H1 (cell line): Measurements from ENCODE around the gene LRP3. TPM values are rescaled to one million over a fixed set of nuclear protein-coding genes. Genes with fewer than 3 reads are reported as not detected.

Experiments used
- CTCF ChIA-PET: fragments of 300-600 bp; sonication (Branson Sonifier 250); formaldehyde crosslinking; loops from one replicate; lab custom pipeline; 2021; ENCODE audit not compliant: partially characterized antibody; lab: Charles Lee
- POLR2A ChIA-PET: fragments of 300-600 bp; sonication (Branson Sonifier 250); formaldehyde crosslinking; loops from one replicate; lab custom pipeline; 2021; ENCODE audit warnings: inconsistent platforms; ENCODE audit not compliant: partially characterized antibody; lab: Charles Lee
- DNase-seq, 2 experiments: peaks; one replicate each; pipeline versions ENCODE4 v3.0.0 to v3.0.0-alpha.2; 2010 to 2022; ENCODE audit warnings: low spot score in 2 of 2, low read depth in 1 of 2, mixed read lengths in 1 of 2
- FAIRE-seq: peaks from 2 replicates; lab custom pipeline; 2011; peaks lifted over from hg19 to GRCh38; lab: Jason Lieb, UNC
- H2AFZ ChIP-seq: 2 replicates; pipeline ENCODE4 v1.8.1; 2012; ENCODE audit warnings: low read length, inconsistent platforms
- H2AK5ac ChIP-seq: 2 replicates; pipeline ENCODE4 v1.6.1; 2013; ENCODE audit warnings: low read depth, low read length
- H2BK120ac ChIP-seq: replicated peaks from 2 replicates; pipeline ENCODE3; 2013; ENCODE audit warnings: low read depth, low read length, inconsistent platforms
- H2BK12ac ChIP-seq: 2 replicates; pipeline ENCODE4 v1.6.1; 2013; ENCODE audit warnings: low read depth, low read length
- H2BK15ac ChIP-seq: 2 replicates; pipeline ENCODE4 v1.6.1; 2013; ENCODE audit warnings: low read length
- H2BK20ac ChIP-seq: 2 replicates; pipeline ENCODE4 v1.6.1; 2013; ENCODE audit warnings: low read length
- H2BK5ac ChIP-seq: 2 replicates; pipeline ENCODE4 v1.6.1; 2013; ENCODE audit warnings: low read depth, low read length
- H3K14ac ChIP-seq: 2 replicates; pipeline ENCODE4 v1.6.1; 2013; ENCODE audit warnings: inconsistent platforms; ENCODE audit not compliant: insufficient read length
- H3K18ac ChIP-seq: 2 replicates; pipeline ENCODE4 v1.6.1; 2013; ENCODE audit warnings: low read length; ENCODE audit errors: extremely low read depth
- H3K23ac ChIP-seq: 2 replicates; pipeline ENCODE4 v1.6.1; 2013; ENCODE audit warnings: inconsistent platforms; ENCODE audit not compliant: insufficient read length
- H3K23me2 ChIP-seq: 2 replicates; pipeline ENCODE4 v1.6.1; 2013; ENCODE audit warnings: low read depth, low read length
- H3K27ac ChIP-seq: 2 replicates; pipeline ENCODE4 v1.6.1; 2011; ENCODE audit warnings: low read depth, low read length, inconsistent platforms
- H3K27me3 ChIP-seq, 4 experiments: replicated peaks in 1 of 4; 1 replicate in 1 of 4; 2 replicates in 3 of 4; pipeline versions ENCODE4 v1.6.1 to v1.8.1; 2011 to 2013; ENCODE audit warnings: low read length in 3 of 4, mild to moderate bottlenecking in 3 of 4, inconsistent platforms in 2 of 4, mixed read lengths in 2 of 4, moderate library complexity in 1 of 4; ENCODE audit not compliant: control insufficient read depth in 3 of 4, insufficient read depth in 3 of 4; ENCODE audit errors: extremely low read depth in 1 of 4
- H3K36me3 ChIP-seq, 4 experiments: 2 replicates each; pipeline versions ENCODE4 v1.6.1 to v1.8.1; 2011 to 2013; ENCODE audit warnings: mild to moderate bottlenecking in 4 of 4, low read length in 3 of 4, moderate library complexity in 2 of 4, control low read depth in 1 of 4, inconsistent platforms in 1 of 4; ENCODE audit not compliant: insufficient read depth in 4 of 4, control insufficient read depth in 2 of 4
- H3K4ac ChIP-seq: replicated peaks from 2 replicates; pipeline ENCODE3; 2013; ENCODE audit warnings: low read length, low read depth, mixed read lengths, inconsistent platforms; ENCODE audit not compliant: insufficient read length
- H3K4me1 ChIP-seq, 4 experiments: replicated peaks in 1 of 4; 1 replicate in 1 of 4; 2 replicates in 3 of 4; pipeline versions ENCODE4 v1.6.1 to v1.8.1; 2011 to 2013; ENCODE audit warnings: low read length in 3 of 4, inconsistent platforms in 2 of 4, mixed read lengths in 1 of 4; ENCODE audit not compliant: insufficient read depth in 4 of 4, control insufficient read depth in 3 of 4
- H3K4me2 ChIP-seq, 2 experiments: 2 replicates each; pipeline versions ENCODE4 v1.6.1 to v1.8.1; 2011 to 2013; ENCODE audit warnings: low read depth in 2 of 2, low read length in 2 of 2, control low read depth in 1 of 2, inconsistent platforms in 1 of 2, mild to moderate bottlenecking in 1 of 2; ENCODE audit not compliant: insufficient read depth in 1 of 2
- H3K4me3 ChIP-seq, 4 experiments: fragments of 200-600, 300-600 bp in 1 of 4; sonication (generic), shearing (Covaris generic), sonication (Bioruptor Twin) in 1 of 4; 2 replicates each; pipeline versions ENCODE4 v1.5.1 to v1.8.1; 2011 to 2016; ENCODE audit warnings: low read length in 4 of 4, low read depth in 3 of 4, control low read depth in 2 of 4, inconsistent platforms in 2 of 4, mild to moderate bottlenecking in 2 of 4, mixed read lengths in 1 of 4, moderate library complexity in 1 of 4; ENCODE audit not compliant: insufficient read depth in 2 of 4; ENCODE audit errors: extremely low read depth in 1 of 4
- H3K56ac ChIP-seq: replicated peaks from 2 replicates; pipeline ENCODE3; 2013; ENCODE audit warnings: low read depth, mild to moderate bottlenecking, mixed read lengths, low read length, inconsistent platforms; ENCODE audit not compliant: insufficient read length
- H3K79me1 ChIP-seq: 2 replicates; pipeline ENCODE4 v1.6.1; 2013; ENCODE audit warnings: low read depth, low read length, control low read depth
- H3K79me2 ChIP-seq, 2 experiments: 2 replicates each; pipeline versions ENCODE4 v1.6.1 to v1.8.1; 2012 to 2013; ENCODE audit warnings: low read length in 2 of 2, mild to moderate bottlenecking in 2 of 2, inconsistent platforms in 1 of 2; ENCODE audit not compliant: insufficient read depth in 2 of 2, control insufficient read depth in 1 of 2
- H3K9ac ChIP-seq, 4 experiments: replicated peaks in 1 of 4; 1 replicate in 1 of 4; 2 replicates in 3 of 4; pipeline versions ENCODE4 v1.6.1 to v1.8.1; 2011 to 2013; ENCODE audit warnings: low read depth in 3 of 4, low read length in 3 of 4, control low read depth in 2 of 4, mild to moderate bottlenecking in 2 of 4, moderate library complexity in 2 of 4, inconsistent platforms in 1 of 4; ENCODE audit errors: extremely low read depth in 1 of 4
- H3K9me3 ChIP-seq, 2 experiments: 2 replicates each; pipeline versions ENCODE4 v1.6.1 to v1.8.1; 2012 to 2013; ENCODE audit warnings: mild to moderate bottlenecking in 2 of 2, moderate library complexity in 2 of 2, control low read depth in 1 of 2, inconsistent platforms in 1 of 2, low read depth in 1 of 2, low read length in 1 of 2, mixed read lengths in 1 of 2; ENCODE audit not compliant: insufficient read depth in 2 of 2
- H4K20me1 ChIP-seq, 2 experiments: replicated peaks in 1 of 2; 2 replicates each; pipeline versions ENCODE3 to v1.8.1; 2011 to 2013; ENCODE audit warnings: inconsistent platforms in 2 of 2, low read length in 2 of 2, mild to moderate bottlenecking in 1 of 2; ENCODE audit not compliant: insufficient read depth in 2 of 2, control insufficient read depth in 1 of 2
- H4K5ac ChIP-seq: 2 replicates; pipeline ENCODE4 v1.6.1; 2013; ENCODE audit warnings: low read length, low read depth, mixed read lengths, inconsistent platforms; ENCODE audit not compliant: insufficient read length
- H4K8ac ChIP-seq: 2 replicates; pipeline ENCODE4 v1.8.0; 2013; ENCODE audit warnings: mild to moderate bottlenecking, moderate library complexity, low read length, inconsistent platforms; ENCODE audit not compliant: insufficient read depth; ENCODE audit errors: extremely low read depth
- H4K91ac ChIP-seq: replicated peaks from 2 replicates; pipeline ENCODE3; 2013; ENCODE audit warnings: low read length, mixed read lengths, inconsistent platforms; ENCODE audit not compliant: insufficient read length
- ASH2L ChIP-seq: fragments of 200-600, 300-600 bp; sonication (generic); IDR thresholded peaks from one replicate; pipeline ENCODE4 v1.7.1; 2017; ENCODE audit warnings: low read length
- BCL11A ChIP-seq, 2 experiments: IDR thresholded peaks; one replicate each; pipeline ENCODE4 v1.6.1; 2011; ENCODE audit warnings: low read depth in 2 of 2, low read length in 2 of 2, mild to moderate bottlenecking in 2 of 2
- CHD2 ChIP-seq: IDR thresholded peaks from 2 replicates; pipeline ENCODE4 v1.6.1; 2012; ENCODE audit warnings: low read length, improper control_type of control experiment
- HDAC2 ChIP-seq, 2 experiments: fragments of 300-600 bp in 1 of 2; sonication (generic) in 1 of 2; IDR thresholded peaks; 2 replicates each; pipeline ENCODE4 v1.6.1; 2011 to 2012; ENCODE audit warnings: low read depth in 2 of 2, low read length in 2 of 2, mild to moderate bottlenecking in 2 of 2, moderate library complexity in 2 of 2, borderline replicate concordance in 1 of 2, inconsistent platforms in 1 of 2
- RBBP5 ChIP-seq: IDR thresholded peaks from 2 replicates; pipeline ENCODE4 v1.7.1; 2012; ENCODE audit warnings: low read depth, mild to moderate bottlenecking, inconsistent platforms, low read length, moderate library complexity, borderline replicate concordance
- RFX5 ChIP-seq: IDR thresholded peaks from 2 replicates; pipeline ENCODE4 v1.6.1; 2011; ENCODE audit warnings: low read depth, low read length, improper control_type of control experiment, borderline replicate concordance
- SUZ12 ChIP-seq: fragments of 200-600 bp; sonication (generic); IDR thresholded peaks from 2 replicates; pipeline ENCODE4 v1.6.1; 2012; ENCODE audit warnings: mild to moderate bottlenecking, inconsistent platforms, low read length, moderate library complexity, mixed read lengths
- WGBS, 2 experiments: shearing (Covaris generic) in 1 of 2; methylation state at CpG; one replicate each; pipeline versions ENCODE4 v1.1.6 to v1.1.7; 2013 to 2015; ENCODE audit warnings: low lambda C conversion rate in 2 of 2, mixed read lengths in 2 of 2, inconsistent platforms in 1 of 2, low coverage in 1 of 2, missing lambda C conversion rate in 1 of 2; ENCODE audit not compliant: insufficient replicate concordance in 2 of 2, insufficient coverage in 1 of 2, insufficient read length in 1 of 2; ENCODE audit errors: extremely low coverage in 1 of 2, missing lambda C conversion rate in 1 of 2; 5-methylcytosine and 5-hydroxymethylcytosine counted together
- polyA plus RNA-seq, 7 experiments: library from polyadenylated mRNA; depleted of rRNA in 3 of 7; stranded (reverse) in 5 of 7; unstranded in 2 of 7; fragments of >200 nt in 5 of 7; fragments of 200-250 nt in 2 of 7; gene quantifications; 1 replicate in 5 of 7; 2 replicates in 1 of 7; 4 replicates in 1 of 7; pipeline versions ENCODE4 v1.2.1 to v1.2.3, GENCODE V29; 2011 to 2013; ENCODE audit warnings: missing spikeins in 2 of 7, mixed read lengths in 2 of 7
- total RNA-seq: library from RNA; stranded (reverse); fragmentation: NEBNext Ultra II Directional; extraction: Animal tissue kit (Norgen Biotek cat#: 25700); gene quantifications from 2 replicates; pipeline ENCODE4 v1.2.1, GENCODE V29; 2021

Gene LRP3
- total and polyA plus RNA-seq, 2 of the 8 experiments (the other 6 are each of a cell fraction or from before 2014, with no cell fraction given), result 30.3 to 33.7 TPM

DNA sequence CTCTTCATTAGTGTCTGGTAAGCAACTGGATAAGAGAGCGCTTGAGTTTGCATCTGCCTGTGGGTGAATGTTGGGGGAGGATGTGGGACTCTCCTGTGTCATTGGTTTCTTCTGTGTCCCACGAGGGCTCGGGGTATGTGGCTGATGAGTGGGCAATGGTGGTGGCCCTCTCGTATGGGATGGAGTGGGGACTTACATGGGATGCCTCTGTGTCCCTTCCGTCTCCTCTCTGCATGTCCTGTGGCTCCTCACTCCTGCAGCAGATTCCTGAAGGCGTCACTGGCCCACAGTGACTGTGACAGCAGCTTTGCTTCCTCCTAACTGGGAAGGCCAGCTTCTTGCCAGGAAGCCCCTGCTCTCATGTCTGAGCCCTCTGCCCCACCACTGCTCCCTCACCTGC is 2.6 kb upstream of the LRP3 start:
- no peak overlapping the region for H3K56ac ChIP-seq
- no peaks in the 10 kb centered on the region for H3K79me2 ChIP-seq
- POLR2A ChIA-PET, result interaction anchor here (0.6 to 1.0 kb wide), 2 partner anchors 11 to 137 kb away, joined by 3 read pairs; no protein-coding TSS in a partner anchor
- H3K4me2 ChIP-seq, result no peak overlapping the region
- no peak overlapping the region for H4K91ac ChIP-seq
- no peak overlapping the region for H4K8ac ChIP-seq
- H3K9ac ChIP-seq, result no peak overlapping the region
- no peak overlapping the region for H2BK15ac ChIP-seq
- H4K20me1 ChIP-seq, result peaks cover 0 to 2% of the 10 kb centered on the region in 2 experiments
- H2BK12ac ChIP-seq, result no peak overlapping the region
- FAIRE-seq, result no peak
- no peaks in the 10 kb centered on the region for H3K9me3 ChIP-seq
- H3K18ac ChIP-seq, result no peak overlapping the region
- H2BK120ac ChIP-seq, result no peak overlapping the region
- H3K23me2 ChIP-seq, result peaks cover 3% of the 10 kb centered on the region; the same call in 1 of the 2 replicates
- CTCF ChIA-PET, result interaction anchor here (0.6 to 2.8 kb wide), 28 partner anchors 9 to 223 kb away, joined by 3 to 15 read pairs (median 3); no protein-coding TSS in a partner anchor
- no peak overlapping the region for H2AK5ac ChIP-seq
- WGBS, 2 experiments, result 88% methylated on average over 6 of the region's 6 CpGs; no CpG with 5 or more reads in 1 of the 2 experiments
- peaks cover 0 to 23% (median 10%) of the 10 kb centered on the region in 4 experiments; a peak in 5 of 7 replicates for H3K27me3 ChIP-seq
- no peaks in the 10 kb centered on the region for H3K36me3 ChIP-seq
- H3K27ac ChIP-seq, result no peak overlapping the region
- H3K79me1 ChIP-seq, result peaks cover 3% of the 10 kb centered on the region; the same call in 1 of the 2 replicates
- H3K4me3 ChIP-seq, result no peak overlapping the region
- H3K23ac ChIP-seq, result no peak overlapping the region
- no peak overlapping the region for H3K14ac ChIP-seq
- H4K5ac ChIP-seq, result no peak overlapping the region
- DNase-seq, result no peak
- H3K4ac ChIP-seq, result no peak overlapping the region
- no peak overlapping the region for H2AFZ ChIP-seq
- H2BK20ac ChIP-seq, result no peak overlapping the region
- TF ChIP-seq RBBP5 (no peak), SUZ12 (no peak), RFX5 (no peak), BCL11A (IDR thresholded peaks at IDR 0.05; ENCODE audit: low read depth in 2 of 2, low read length in 2 of 2) (no peak), ASH2L (no peak), CHD2 (no peak), HDAC2 (IDR thresholded peaks at IDR 0.05; ENCODE audit: borderline replicate concordance in 1 of 2, low read depth in 2 of 2, low read length in 2 of 2) (no peak)
- H3K4me1 ChIP-seq, result peaks cover 0 to 8% (median 3%) of the 10 kb centered on the region in 4 experiments; a peak in 6 of 7 replicates
- no peak overlapping the region for H2BK5ac ChIP-seq
